NCI-H1694 treated with DMSO at 0.1 percent for 48 hours (cell line): ENCODE measurements around the gene LGALS16.
"Not testable (repeated sequence)": the region's sequence is repeated elsewhere in the genome, so short reads cannot be mapped to it uniquely, and the experiment has no call there.

Source experiments
- DNase-seq: peaks from one replicate; lab custom pipeline; 2025; lab: John Stamatoyannopoulos, UW

The LGALS16 gene

GRCh38 chr19:39655613-39656012, at the start of gene LGALS16:
Gene LGALS16, plus strand, starts transcription at chr19:39655913. Its CDS starts 49 bp downstream, at chr19:39655962.
- no peak for DNase-seq

- DNase-seq: no peak
Observed at GRCh38 chr19:39607021-39607420, 48.7 kb upstream of the LGALS16 start.

- DNase-seq: no peak
Observed at GRCh38 chr19:39607561-39607960, 48.2 kb upstream of the LGALS16 start.

- no peak for DNase-seq
Observed at GRCh38 chr19:39613597-39613996, 42.1 kb upstream of the LGALS16 start.

GRCh38 chr19:39617745-39618144, 38.0 kb upstream of the LGALS16 start:
- no peak for DNase-seq

- no peak for DNase-seq
Observed at GRCh38 chr19:39623946-39624345, 31.8 kb upstream of the LGALS16 start.

GRCh38 chr19:39627631-39628030, 28.1 kb upstream of the LGALS16 start:
- not testable (repeated sequence) for DNase-seq

GRCh38 chr19:39631178-39631577, 24.5 kb upstream of the LGALS16 start:
- DNase-seq: no peak

- no peak for DNase-seq
Observed at GRCh38 chr19:39631626-39632025, 24.1 kb upstream of the LGALS16 start.

- no peak for DNase-seq
Observed at GRCh38 chr19:39637891-39638290, 17.8 kb upstream of the LGALS16 start.

GRCh38 chr19:39641773-39642172, 13.9 kb upstream of the LGALS16 start:
- no peak for DNase-seq

GRCh38 chr19:39643591-39643990, 12.1 kb upstream of the LGALS16 start:
- no peak for DNase-seq

- DNase-seq: no peak
Observed at GRCh38 chr19:39645800-39646411, 9.8 kb upstream of the LGALS16 start.

- DNase-seq: no peak
Observed at GRCh38 chr19:39647918-39648317, 7.8 kb upstream of the LGALS16 start.

GRCh38 chr19:39659791-39660190, 4.1 kb downstream of the LGALS16 start:
- DNase-seq: no peak

- DNase-seq: no peak
Observed at GRCh38 chr19:39660661-39661060, 4.9 kb downstream of the LGALS16 start.

- DNase-seq: no peak
Observed at GRCh38 chr19:39661565-39661964, 5.9 kb downstream of the LGALS16 start.

GRCh38 chr19:39669860-39670259, 14.1 kb downstream of the LGALS16 start:
- not testable (repeated sequence) for DNase-seq

GRCh38 chr19:39670998-39671397, 15.3 kb downstream of the LGALS16 start:
- DNase-seq: no peak

GRCh38 chr19:39671739-39672363, 16.1 kb downstream of the LGALS16 start:
- DNase-seq: peak; percentile 25

- DNase-seq: no peak
Observed at GRCh38 chr19:39672473-39672872, 16.8 kb downstream of the LGALS16 start.

GRCh38 chr19:39673862-39674261, 18.1 kb downstream of the LGALS16 start:
- not testable (repeated sequence) for DNase-seq

- no peak for DNase-seq
Observed at GRCh38 chr19:39676004-39676403, 20.3 kb downstream of the LGALS16 start.
